ENCODE results near the gene C10orf67. TPM values are rescaled to one million over a fixed set of nuclear protein-coding genes. Genes with fewer than 3 reads are reported as not detected.

C10orf67 gene
- total RNA-seq, 2 donors from 2014 or later = not detected

- intact Hi-C loops (cut with DNase I) = no loop called here
- peaks cover 58% of the 10 kb centered on the region for H3K27me3 ChIP-seq
- no peak for DNase-seq
Observed at GRCh38 chr10:23191764-23192711, 152.6 kb downstream of the C10orf67 start, which contains the start of gene PTF1A. TSS of gene PTF1A (plus strand) at chr10:23192312. CDS start at chr10:23192531, 219 bp downstream.

DNA sequence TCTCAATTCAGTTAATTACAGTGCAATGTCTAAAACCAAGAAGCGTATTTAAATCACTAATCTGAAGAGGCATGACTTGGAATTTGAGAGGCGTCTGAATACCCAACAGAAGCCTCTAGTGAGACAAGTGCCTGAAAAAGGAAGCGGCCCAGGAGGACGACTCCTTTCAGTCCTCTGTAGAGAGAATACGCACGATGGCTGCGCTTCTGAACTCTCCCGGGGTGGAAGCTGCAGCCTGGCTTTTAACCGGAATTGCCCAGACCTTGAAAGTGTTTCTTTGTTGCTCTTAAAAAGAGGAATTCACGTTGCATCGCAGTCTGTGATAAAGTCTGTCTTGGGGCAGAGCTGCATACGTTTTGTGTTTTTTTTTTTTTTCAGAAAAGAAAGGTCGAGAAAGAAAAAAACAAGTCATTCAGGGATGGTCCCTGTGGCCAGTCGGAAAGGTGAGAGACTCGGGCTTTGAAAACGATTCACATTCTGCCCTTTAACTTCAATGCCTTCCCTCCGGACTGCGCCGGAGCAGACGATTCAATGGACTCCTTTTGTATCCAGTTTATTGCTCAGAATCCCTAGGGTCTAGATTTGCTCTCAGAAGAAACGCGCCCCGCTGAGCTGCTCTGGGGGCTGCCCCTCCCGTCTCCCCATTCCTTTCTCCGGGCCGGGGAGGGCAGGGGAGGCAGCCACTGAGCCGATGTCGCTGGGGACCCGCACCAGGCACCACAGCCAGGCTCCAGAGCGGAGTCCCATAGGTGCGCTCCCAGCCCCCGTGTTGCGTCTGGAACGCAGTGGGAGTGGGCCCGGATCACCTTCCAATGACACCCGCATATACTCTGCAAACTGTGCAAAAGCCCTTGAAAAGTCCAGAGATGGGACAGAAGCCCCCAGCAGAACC is 153.5 kb downstream of the C10orf67 start:
- no peak for DNase-seq
- Histone ChIP-seq H3K27me3 (peaks cover 53% of the 10 kb centered on the region), H3K4me3 (no peak overlapping the region), H3K36me3 (no peaks in the 10 kb centered on the region), H3K9ac (ENCODE audit: low read depth in 2 of 2, low read length in 2 of 2) (no peak overlapping the region), H3K9me3 (no peaks in the 10 kb centered on the region), H3K4me1 (no peaks in the 10 kb centered on the region), H3K27ac (no peak overlapping the region)
- no peak for TF ChIP-seq CTCF (IDR thresholded peaks at IDR 0.05)
- intact Hi-C loops (cut with DNase I) = no loop called here

More at GRCh38 chr10:23191764-23192711, 152.6 kb downstream of the C10orf67 start, which contains the start of gene PTF1A:
- Histone ChIP-seq H3K9ac (ENCODE audit: low read depth in 2 of 2, low read length in 2 of 2) (no peak within 1 kb of the TSS), H3K36me3 (no peaks in the 10 kb centered on the region), H3K4me1 (no peaks in the 10 kb centered on the region), H3K27ac (no peak within 1 kb of the TSS), H3K4me3 (no peak within 1 kb of the TSS), H3K9me3 (no peaks in the 10 kb centered on the region)
- TF ChIP-seq CTCF (IDR thresholded peaks at IDR 0.05) = no peak

DNA sequence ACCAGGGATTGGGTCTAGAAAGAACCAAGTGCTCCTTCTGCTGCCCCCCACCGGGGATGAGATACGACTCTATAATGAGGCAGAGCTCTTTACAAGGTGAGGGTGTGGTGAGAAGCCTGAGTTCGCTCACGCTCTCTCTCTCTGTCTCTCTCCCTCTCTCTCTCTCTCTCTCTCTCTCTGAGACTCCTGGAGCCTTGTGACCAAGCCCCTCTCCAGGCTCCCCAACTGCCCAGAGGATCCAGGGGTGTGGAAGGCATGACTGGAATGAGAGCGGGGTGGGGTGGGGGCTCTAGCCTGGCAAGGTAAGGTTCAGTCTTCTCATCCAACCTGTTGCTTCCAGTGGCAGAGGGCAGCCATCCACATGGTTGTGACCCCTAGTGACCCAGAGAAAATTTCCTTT is 155.6 kb downstream of the C10orf67 start:
- DNase-seq = no peak
- H3K4me3 ChIP-seq = no peak overlapping the region
- no peaks in the 10 kb centered on the region for H3K4me1 ChIP-seq
- intact Hi-C loops (cut with DNase I) = no loop called here
- peaks cover 32% of the 10 kb centered on the region for H3K27me3 ChIP-seq
- H3K9me3 ChIP-seq = no peaks in the 10 kb centered on the region
- no peak overlapping the region for H3K27ac ChIP-seq
- H3K36me3 ChIP-seq = no peaks in the 10 kb centered on the region
- no peak for TF ChIP-seq CTCF (IDR thresholded peaks at IDR 0.05)
- no peak overlapping the region for H3K9ac ChIP-seq (ENCODE audit: low read depth in 2 of 2, low read length in 2 of 2)

- no peak overlapping the region for H3K27ac ChIP-seq
Observed at GRCh38 chr10:23187155-23187554, 157.4 kb downstream of the C10orf67 start.

More at GRCh38 chr10:23187155-23187554, 157.4 kb downstream of the C10orf67 start:
- DNase-seq = no peak
- no peaks in the 10 kb centered on the region for H3K4me1 ChIP-seq
- intact Hi-C loops (cut with DNase I) = no loop called here
- H3K36me3 ChIP-seq = no peaks in the 10 kb centered on the region
- H3K27me3 ChIP-seq = peaks cover 15% of the 10 kb centered on the region
- no peaks in the 10 kb centered on the region for H3K9me3 ChIP-seq
- H3K4me3 ChIP-seq = no peak overlapping the region
- no peak for TF ChIP-seq CTCF (IDR thresholded peaks at IDR 0.05)
- no peak overlapping the region for H3K9ac ChIP-seq (ENCODE audit: low read depth in 2 of 2, low read length in 2 of 2)

Measured in colonic mucosa (tissue), 4 donors.